Endothelial cell (in vitro differentiated cells): ENCODE results near the gene ARHGEF3. TPM values are rescaled to one million over a fixed set of nuclear protein-coding genes. Genes with fewer than 3 reads are reported as not detected.

Experiments used
- DNase-seq: peaks from one replicate; pipeline ENCODE4 v3.0.0; 2021; ENCODE audit warnings: low spot score
- H3K27ac Mint-ChIP-seq: one replicate; pipeline ENCODE4 v1.8.0; 2021; ENCODE audit warnings: mixed read lengths, inconsistent platforms; ENCODE audit not compliant: unreplicated experiment
- H3K27me3 Mint-ChIP-seq: one replicate; pipeline ENCODE4 v1.8.0; 2021; ENCODE audit warnings: mild to moderate bottlenecking, moderate library complexity, mixed read lengths, inconsistent platforms; ENCODE audit not compliant: unreplicated experiment
- H3K36me3 Mint-ChIP-seq: one replicate; pipeline ENCODE4 v1.8.0; 2021; ENCODE audit warnings: mild to moderate bottlenecking, low read depth, mixed read lengths, inconsistent platforms; ENCODE audit not compliant: unreplicated experiment
- H3K4me1 Mint-ChIP-seq: one replicate; pipeline ENCODE4 v1.8.0; 2021; ENCODE audit warnings: mild to moderate bottlenecking, mixed read lengths, inconsistent platforms; ENCODE audit not compliant: unreplicated experiment
- H3K4me3 Mint-ChIP-seq: one replicate; pipeline ENCODE4 v1.8.0; 2021; ENCODE audit warnings: mild to moderate bottlenecking, mixed read lengths, inconsistent platforms; ENCODE audit not compliant: unreplicated experiment
- H3K9me3 Mint-ChIP-seq: one replicate; pipeline ENCODE4 v1.8.0; 2021; ENCODE audit warnings: mixed read lengths, inconsistent platforms; ENCODE audit not compliant: unreplicated experiment
- total RNA-seq: library from RNA; stranded (reverse); fragmentation: NEBNext Ultra II Directional; extraction: Animal tissue kit (Norgen Biotek cat#: 25700); gene quantifications from one replicate; pipeline ENCODE4 v1.2.1, GENCODE V29; 2021; ENCODE audit not compliant: unreplicated experiment
- TF ChIP-seq, protein P1 (sequence below): fragments of 200-600 bp; sonication (generic); IDR thresholded peaks from one replicate; pipeline ENCODE4 v1.5.0; 2021; ENCODE audit warnings: antibody characterized with exemption; ENCODE audit not compliant: unreplicated experiment

Gene ARHGEF3
- total RNA-seq, 1 donor from 2014 or later: 4.0 TPM

DNA sequence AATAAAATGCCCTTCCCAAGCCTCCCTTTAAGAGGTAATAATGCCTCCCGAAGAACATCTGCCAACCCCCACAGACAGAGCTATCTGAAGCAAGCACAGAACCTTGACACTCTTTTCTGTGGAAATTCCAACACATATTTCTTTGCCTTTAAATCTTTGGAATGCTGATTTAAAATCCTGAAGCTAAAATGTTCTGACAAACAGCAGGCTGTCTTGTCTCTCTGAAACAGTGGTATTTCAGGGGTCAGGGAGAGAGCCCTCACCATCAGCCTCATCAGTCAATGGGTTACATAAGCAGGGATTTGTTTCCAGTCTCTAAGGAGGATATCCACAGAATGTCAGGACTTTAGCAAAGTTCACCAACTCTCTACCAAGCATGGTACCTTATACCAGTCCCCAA, 27.8 kb upstream of the ARHGEF3 start:
- H3K27ac Mint-ChIP-seq: no peak overlapping the region
- no peaks in the 10 kb centered on the region for H3K4me1 Mint-ChIP-seq
- no peaks in the 10 kb centered on the region for H3K9me3 Mint-ChIP-seq
- no peak for DNase-seq
- TF ChIP-seq, protein P1, sequence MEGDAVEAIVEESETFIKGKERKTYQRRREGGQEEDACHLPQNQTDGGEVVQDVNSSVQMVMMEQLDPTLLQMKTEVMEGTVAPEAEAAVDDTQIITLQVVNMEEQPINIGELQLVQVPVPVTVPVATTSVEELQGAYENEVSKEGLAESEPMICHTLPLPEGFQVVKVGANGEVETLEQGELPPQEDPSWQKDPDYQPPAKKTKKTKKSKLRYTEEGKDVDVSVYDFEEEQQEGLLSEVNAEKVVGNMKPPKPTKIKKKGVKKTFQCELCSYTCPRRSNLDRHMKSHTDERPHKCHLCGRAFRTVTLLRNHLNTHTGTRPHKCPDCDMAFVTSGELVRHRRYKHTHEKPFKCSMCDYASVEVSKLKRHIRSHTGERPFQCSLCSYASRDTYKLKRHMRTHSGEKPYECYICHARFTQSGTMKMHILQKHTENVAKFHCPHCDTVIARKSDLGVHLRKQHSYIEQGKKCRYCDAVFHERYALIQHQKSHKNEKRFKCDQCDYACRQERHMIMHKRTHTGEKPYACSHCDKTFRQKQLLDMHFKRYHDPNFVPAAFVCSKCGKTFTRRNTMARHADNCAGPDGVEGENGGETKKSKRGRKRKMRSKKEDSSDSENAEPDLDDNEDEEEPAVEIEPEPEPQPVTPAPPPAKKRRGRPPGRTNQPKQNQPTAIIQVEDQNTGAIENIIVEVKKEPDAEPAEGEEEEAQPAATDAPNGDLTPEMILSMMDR: no peak
- H3K36me3 Mint-ChIP-seq: no peaks in the 10 kb centered on the region
- no peaks in the 10 kb centered on the region for H3K27me3 Mint-ChIP-seq
- H3K4me3 Mint-ChIP-seq: no peak overlapping the region

DNA sequence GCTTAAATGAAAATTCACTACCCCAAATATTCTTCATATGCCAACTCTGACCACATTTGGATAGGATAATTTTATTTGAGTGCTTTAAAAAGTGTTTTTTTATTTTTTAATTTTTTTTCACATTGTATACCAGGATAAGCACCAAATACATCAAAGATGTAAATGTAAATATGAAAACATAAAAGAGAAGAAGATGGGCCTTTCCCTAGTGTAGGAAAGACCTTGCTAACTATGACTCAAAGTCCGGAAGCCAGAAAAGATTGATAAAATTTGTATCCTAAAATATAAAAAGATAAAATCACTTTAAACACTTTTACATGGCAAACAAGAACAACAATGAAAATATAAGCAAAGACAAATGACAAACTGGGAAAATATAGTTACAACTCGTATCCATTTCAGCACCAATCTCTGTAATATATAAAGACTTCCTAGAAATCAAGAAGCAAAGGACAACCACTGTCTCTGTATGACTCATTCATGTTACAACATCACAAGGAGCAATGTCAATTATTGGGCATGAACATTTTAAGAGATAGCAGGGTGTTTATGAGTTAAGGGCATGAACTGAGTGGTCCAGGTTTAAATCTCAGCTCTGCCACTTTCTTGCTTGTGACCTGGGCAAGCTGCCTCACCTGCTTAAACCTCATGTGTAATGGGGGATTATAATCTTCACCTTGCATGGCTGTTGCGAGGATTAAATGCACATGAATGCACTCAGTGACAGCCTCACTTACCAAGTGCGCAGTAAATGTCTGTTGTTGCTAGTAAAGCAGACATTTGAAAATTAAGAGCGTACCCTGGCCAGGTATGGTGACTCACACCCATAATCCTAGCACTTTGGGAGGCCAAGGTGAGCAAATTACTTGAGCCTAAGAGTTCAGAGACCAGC, 25.3 kb upstream of the ARHGEF3 start:
- TF ChIP-seq, protein P1: no peak
- no peak for DNase-seq
- Mint-ChIP-seq H3K4me3 (no peak overlapping the region), H3K4me1 (peaks cover 7% of the 10 kb centered on the region), H3K9me3 (no peaks in the 10 kb centered on the region), H3K27ac (no peak overlapping the region), H3K36me3 (no peaks in the 10 kb centered on the region), H3K27me3 (no peaks in the 10 kb centered on the region)

DNA sequence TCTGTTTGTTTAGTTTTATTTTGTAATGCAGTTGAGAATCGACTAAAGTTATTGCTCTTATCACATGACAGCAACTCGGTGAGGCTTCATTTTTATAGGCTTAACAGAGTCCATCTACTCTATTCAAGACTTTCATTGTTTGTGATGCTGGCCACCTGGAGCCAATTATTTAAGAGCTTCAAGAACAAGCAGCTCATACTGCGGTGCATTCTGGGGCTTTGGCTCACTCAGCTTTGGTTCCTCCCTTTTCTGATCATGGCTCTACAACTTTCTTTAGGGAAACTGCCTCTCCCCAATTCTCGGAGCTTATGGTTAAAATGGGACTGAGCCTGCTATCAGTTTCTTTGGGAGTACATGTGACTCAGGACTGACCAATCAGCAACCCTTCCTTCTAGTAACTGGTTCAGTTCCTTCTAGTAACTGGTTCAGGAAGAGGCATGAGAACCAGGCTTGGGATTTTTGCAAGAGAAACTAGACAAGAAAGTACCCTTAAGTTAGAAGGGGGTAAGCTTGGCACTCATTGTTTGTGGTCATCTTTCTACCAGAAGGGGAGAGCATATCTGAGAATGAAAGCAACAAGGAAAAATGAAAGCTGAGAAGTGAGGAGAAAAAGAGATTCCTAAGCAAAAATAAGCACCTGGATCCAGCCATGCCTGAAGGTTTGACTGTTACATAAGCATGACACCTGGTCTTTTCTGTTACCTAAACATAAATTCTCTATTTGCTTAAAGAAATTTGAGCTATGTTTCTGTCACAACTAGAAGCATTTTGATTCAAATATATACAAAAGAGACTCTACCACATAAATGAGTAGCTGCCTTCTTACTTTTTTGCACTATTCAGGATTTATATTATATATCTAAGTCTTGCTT, 24.1 kb upstream of the ARHGEF3 start:
- Mint-ChIP-seq H3K4me3 (no peak overlapping the region), H3K9me3 (no peaks in the 10 kb centered on the region), H3K4me1 (peaks cover 8% of the 10 kb centered on the region), H3K27me3 (peaks cover 1% of the 10 kb centered on the region), H3K27ac (no peak overlapping the region), H3K36me3 (no peaks in the 10 kb centered on the region)
- no peak for DNase-seq
- TF ChIP-seq, protein P1: no peak

DNA sequence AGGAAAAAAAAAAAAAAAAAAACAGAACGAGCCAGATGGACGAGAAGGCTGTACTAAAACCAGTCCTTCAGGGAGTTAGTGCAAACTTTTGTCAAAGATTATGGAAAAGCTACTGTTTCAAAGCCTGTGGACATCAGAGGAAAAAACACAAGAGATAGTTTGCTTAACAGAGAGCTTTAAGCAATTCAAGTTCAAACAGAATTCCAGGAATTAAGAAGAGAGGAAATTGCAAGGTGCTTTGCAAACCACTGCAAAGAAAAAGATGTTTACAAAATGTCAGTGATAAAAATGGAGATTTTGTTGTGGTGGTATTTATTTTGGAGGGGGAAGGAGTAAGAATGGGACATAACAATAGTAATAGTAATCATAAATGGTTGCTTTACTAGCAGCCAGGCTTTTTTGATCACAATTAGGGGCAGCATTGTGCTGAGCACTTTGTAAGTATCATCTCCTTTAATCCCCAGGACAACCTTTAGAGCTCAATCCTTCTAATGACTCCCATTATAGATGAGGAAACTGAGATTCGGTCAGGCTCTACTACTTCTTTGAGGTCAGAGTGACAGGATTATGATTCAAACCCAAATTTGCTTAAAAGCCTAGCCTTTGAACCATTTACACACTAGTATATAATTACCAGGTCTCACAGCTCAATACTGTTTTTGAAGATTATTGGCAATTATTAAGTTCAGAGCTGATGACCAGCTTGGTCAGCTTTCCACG, 22.4 kb upstream of the ARHGEF3 start:
- TF ChIP-seq, protein P1: no peak
- Mint-ChIP-seq H3K9me3 (no peaks in the 10 kb centered on the region), H3K27ac (no peak overlapping the region), H3K4me3 (no peak overlapping the region), H3K27me3 (peaks cover 1% of the 10 kb centered on the region), H3K36me3 (no peaks in the 10 kb centered on the region), H3K4me1 (peaks cover 8% of the 10 kb centered on the region)
- DNase-seq: no peak
